ENCODE data around the gene PFDN5.
A peak's percentile ranks its signal among the peaks of the same experiment; 100 is the strongest.

PFDN5 gene

GRCh38 chr12:53279283-53279869 is 16.0 kb upstream of the PFDN5 start:
- Histone ChIP-seq H3K4me3 (replicated peaks; ENCODE audit: low read depth, low read length) (no peak overlapping the region), H3K27me3 (replicated peaks; ENCODE audit: control insufficient read depth, insufficient read depth, low read length) (no peaks in the 10 kb centered on the region), H3K36me3 (ENCODE audit: control insufficient read depth, insufficient read depth, low read length) (peaks cover 45% of the 10 kb centered on the region)
- DNase-seq (ENCODE audit: extremely low read depth, insufficient read length) = no peak
- TF ChIP-seq CTCF (IDR thresholded peaks at IDR 0.05; ENCODE audit: insufficient read depth, low read length, poor library complexity, severe bottlenecking) = no peak

DNA sequence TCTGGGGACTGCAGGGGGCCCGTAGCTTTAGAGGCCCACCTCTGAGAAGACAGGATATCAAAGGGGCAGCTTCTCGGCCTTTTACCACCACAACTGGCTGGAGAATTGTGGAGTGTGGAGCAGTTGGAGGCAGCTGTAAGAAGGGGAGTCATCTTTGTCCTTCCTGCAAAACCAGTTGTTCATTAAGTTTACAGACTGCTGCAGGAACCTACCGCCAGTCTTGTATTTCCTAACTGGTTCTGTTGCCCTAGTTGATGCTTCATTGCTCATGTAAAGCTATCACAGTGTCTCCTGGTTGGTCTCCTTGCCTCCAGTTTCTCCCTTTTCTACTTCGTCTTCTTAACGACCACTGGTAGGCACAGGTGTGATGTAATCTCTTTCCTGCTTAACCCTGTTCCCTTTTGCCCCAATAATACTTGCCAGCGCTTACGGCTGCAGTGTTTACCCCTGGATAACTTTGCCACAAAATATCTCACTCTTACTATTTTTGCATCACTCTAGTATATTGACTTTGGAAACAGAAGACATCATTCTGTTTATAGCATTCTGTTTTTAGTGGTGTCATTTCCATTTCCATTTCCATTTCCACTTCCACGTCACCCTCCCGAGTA is 15.3 kb upstream of the PFDN5 start:
- H3K27me3 ChIP-seq (replicated peaks; ENCODE audit: control insufficient read depth, insufficient read depth, low read length) = no peaks in the 10 kb centered on the region
- peaks cover 40% of the 10 kb centered on the region for H3K36me3 ChIP-seq (ENCODE audit: control insufficient read depth, insufficient read depth, low read length)
- no peak for TF ChIP-seq CTCF (IDR thresholded peaks at IDR 0.05; ENCODE audit: insufficient read depth, low read length, poor library complexity, severe bottlenecking)
- DNase-seq (ENCODE audit: extremely low read depth, insufficient read length) = no peak
- no peak overlapping the region for H3K4me3 ChIP-seq (replicated peaks; ENCODE audit: low read depth, low read length)

GRCh38 chr12:53286448-53286847 is 8.9 kb upstream of the PFDN5 start:
- peaks cover 42% of the 10 kb centered on the region for H3K36me3 ChIP-seq (ENCODE audit: control insufficient read depth, insufficient read depth, low read length)
- TF ChIP-seq CTCF (IDR thresholded peaks at IDR 0.05; ENCODE audit: insufficient read depth, low read length, poor library complexity, severe bottlenecking) = no peak
- no peak overlapping the region for H3K4me3 ChIP-seq (replicated peaks; ENCODE audit: low read depth, low read length)
- DNase-seq (ENCODE audit: extremely low read depth, insufficient read length) = no peak
- no peaks in the 10 kb centered on the region for H3K27me3 ChIP-seq (replicated peaks; ENCODE audit: control insufficient read depth, insufficient read depth, low read length)

GRCh38 chr12:53287741-53288216 is 7.6 kb upstream of the PFDN5 start:
- TF ChIP-seq CTCF (IDR thresholded peaks at IDR 0.05; ENCODE audit: insufficient read depth, low read length, poor library complexity, severe bottlenecking) = peak; percentile 66
- Histone ChIP-seq H3K4me3 (replicated peaks; ENCODE audit: low read depth, low read length) (no peak overlapping the region), H3K36me3 (ENCODE audit: control insufficient read depth, insufficient read depth, low read length) (peaks cover 43% of the 10 kb centered on the region), H3K27me3 (replicated peaks; ENCODE audit: control insufficient read depth, insufficient read depth, low read length) (no peaks in the 10 kb centered on the region)
- peak; percentile 20 for DNase-seq (ENCODE audit: extremely low read depth, insufficient read length)

DNA sequence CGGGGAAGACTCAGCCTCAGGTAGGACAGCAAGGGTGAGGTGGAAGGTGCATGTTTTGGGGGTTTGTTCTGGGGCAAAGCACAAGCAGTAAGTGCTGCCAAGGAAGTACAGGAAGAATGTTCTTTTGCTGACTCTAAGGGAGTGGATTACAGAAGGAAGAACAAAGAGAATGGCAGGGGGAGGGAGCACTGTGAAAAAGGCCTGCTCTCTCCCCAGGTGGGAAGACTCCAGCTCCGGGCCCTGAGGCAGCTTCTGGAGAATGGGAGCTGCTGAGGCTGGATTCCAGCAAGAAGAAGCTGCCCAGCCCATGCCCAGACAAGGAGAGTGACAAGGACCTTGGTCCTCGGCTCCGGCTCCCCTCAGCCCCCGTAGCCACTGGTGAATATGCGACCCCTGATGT is 7.0 kb upstream of the PFDN5 start:
- no peak for DNase-seq (ENCODE audit: extremely low read depth, insufficient read length)
- no peak overlapping the region for H3K4me3 ChIP-seq (replicated peaks; ENCODE audit: low read depth, low read length)
- no peak for TF ChIP-seq CTCF (IDR thresholded peaks at IDR 0.05; ENCODE audit: insufficient read depth, low read length, poor library complexity, severe bottlenecking)
- H3K36me3 ChIP-seq (ENCODE audit: control insufficient read depth, insufficient read depth, low read length) = peaks cover 41% of the 10 kb centered on the region
- H3K27me3 ChIP-seq (replicated peaks; ENCODE audit: control insufficient read depth, insufficient read depth, low read length) = no peaks in the 10 kb centered on the region
